IPS-NIHi11 (cell line): ENCODE results near the gene TBC1D32.
A peak's percentile ranks its signal among the peaks of the same experiment; 100 is the strongest.
"Not testable (repeated sequence)": the region's sequence is repeated elsewhere in the genome, so short reads cannot be mapped to it uniquely, and the experiment has no call there.

ENCODE experiments used
- DNase-seq: peaks from one replicate; pipeline ENCODE4 v3.0.0; 2012; ENCODE audit warnings: mixed read lengths, low spot score

TBC1D32 gene

DNA sequence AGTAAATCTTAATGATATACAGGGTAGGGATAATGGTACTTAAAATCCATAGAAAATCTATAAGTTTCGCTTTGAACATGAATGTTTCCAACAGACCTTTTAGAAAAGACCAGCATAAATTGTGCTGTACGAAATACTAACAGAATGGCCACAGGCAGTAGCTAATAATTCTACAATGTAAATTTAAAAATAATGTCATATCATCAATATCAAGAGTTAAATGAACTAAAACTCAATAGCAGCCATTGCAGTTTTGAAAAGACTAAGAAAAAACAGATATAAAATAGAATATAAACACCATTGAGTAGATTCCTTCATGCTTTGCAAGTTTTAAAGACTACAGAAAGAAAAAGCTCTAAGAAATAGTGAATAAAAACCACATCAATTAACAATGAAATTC, 14.7 kb downstream of the TBC1D32 start:
- DNase-seq, result no peak

DNA sequence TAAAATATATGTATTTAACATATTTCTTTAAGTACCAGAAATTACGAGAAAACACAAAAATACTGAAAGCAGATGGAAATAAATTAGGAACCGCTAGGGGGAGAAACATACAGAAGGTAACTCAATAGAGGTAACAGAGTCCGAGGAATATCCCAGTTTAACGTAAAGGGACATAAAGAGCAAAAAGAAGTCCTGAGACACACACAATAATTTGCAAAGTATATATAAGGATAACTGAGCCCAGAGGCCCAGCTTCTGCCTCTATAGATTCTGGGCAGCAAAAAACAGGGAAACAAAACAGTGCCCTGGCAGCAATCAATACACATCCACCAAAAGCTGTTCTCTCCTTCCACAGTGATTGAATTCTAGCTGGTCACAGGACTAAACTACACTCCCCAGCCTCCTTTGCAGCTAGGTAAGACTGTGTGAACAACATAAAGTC, 15.1 kb downstream of the TBC1D32 start:
- peak; percentile 11 for DNase-seq

DNA sequence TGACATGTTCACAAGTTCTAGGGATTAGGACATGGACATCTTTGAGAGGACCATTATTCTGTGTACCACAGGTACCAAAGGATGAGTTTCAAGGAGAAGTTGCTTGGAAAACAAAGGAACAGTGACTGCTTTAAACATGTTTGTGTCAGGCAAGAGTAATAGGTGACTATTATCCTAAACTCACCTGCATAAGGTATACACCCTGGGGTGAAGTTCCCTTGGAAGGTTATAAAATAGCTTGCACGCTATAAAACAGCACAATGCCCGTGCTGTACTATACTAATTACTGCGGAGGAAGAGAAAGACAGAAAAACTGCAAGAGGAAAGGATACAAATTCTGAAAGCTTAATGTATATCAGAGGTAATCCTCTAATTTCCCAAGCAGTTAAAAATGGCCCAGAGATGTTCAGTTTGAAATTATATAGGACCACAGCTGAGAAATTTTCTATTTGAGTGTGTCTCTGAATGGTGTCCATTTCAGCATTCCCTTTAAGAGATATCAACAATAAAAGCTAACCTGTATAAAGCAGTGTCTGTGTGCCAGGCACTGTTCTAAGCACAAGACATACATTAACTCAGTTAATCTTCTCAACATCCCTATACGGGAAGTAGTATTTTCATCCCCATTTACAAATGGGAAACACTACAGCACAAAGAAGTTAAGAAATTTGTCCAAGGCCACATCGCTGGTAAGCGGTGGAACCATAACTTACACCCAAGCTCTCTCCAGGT, 19.7 kb downstream of the TBC1D32 start:
- DNase-seq, result no peak

DNA sequence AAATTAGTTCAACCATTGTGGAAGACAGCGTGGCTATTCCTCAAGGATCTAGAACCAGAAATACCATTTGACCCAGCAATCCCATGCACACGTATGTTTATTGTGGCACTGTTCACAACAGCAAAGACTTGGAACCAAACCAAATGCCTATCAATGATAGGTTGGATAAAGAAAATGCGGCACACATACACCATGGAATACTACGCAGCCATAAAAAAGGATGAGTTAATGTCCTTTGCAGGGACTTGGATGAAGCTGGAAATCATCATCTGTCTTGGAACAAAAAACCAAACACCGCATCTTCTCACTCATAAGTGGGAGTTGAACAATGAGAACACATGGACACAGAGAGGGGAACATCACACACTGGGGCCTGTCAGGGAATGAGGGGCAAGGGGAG, 22.5 kb downstream of the TBC1D32 start:
- not testable (repeated sequence) for DNase-seq

DNA sequence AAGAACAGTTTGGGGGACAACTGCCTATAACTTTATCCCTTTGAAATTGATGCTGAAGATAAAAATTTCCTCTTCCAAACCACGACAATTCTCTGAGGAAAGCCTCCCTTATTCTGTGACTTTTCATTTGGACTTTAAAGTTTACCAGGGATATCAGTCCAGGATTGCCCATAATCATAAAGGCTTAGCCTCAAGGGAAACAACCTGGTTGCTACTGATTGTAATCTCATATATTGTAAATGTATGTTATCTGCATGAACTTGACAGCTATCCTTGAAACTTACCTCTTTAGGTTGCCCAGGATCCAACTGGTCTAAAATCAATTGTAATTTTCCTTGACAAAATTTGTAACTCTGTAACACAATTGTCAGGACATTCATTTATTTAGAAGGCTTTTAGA, 23.8 kb downstream of the TBC1D32 start:
- DNase-seq, result no peak

DNA sequence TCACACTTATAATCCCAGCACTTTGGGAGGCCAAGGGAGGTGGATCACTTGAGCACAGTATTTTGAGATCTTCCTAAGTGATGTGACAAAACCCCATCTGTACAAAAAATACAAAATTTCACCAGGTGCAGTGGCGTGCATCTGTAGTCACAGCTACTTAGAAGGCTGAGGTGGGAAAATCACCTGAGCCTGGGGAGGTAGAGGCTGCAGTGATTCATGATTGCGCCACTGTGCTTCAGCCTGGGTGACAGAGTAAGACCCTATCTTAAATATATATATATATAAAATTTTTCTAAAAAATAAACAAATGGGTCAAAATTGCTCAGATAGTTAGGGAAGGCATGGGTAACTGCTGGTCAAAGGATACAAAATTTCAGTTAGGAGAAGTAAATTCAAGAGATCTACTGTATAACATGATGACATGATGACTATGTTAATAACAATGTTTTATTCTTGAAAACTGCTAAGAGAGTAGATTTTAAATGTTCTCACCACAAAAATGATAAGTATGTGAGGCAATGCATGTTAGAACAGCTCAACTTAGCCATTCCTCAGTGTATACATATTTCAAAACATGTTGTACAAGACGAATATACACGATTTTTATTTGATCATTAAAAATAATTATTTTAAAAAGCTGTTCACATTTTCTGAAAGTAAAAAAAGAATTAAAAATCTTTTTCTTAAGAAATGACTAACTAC, 24.4 kb downstream of the TBC1D32 start:
- DNase-seq, result no peak

DNA sequence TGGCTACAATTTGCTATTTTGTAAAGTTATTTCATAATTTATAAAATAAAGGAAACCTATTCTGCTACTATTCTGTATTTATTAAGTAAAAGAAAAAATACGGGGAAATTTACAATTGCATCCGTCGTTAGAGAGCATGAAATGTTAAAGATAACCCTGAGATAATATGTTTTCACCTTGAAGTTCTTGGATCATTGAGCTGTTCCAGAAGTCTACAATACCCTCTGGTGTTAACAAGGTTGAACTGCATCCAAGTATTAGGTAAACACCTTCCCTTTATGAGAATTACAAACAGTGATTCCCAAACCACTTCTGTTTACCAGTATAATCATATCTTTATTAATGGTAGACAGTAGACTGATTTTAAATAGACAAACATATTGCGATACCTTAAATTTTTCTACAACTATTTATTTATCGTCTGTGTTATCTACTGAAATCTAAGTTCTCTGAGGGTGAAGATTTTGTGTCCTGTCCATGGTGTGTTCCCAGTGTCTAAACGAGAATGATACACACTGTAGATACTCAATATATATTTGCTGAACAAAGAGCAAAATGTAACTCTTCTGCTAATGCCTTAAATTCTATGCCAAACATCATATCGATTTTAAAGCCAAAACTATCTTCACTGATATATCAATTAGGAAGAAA, 28.2 kb downstream of the TBC1D32 start:
- DNase-seq, result peak; percentile 26

DNA sequence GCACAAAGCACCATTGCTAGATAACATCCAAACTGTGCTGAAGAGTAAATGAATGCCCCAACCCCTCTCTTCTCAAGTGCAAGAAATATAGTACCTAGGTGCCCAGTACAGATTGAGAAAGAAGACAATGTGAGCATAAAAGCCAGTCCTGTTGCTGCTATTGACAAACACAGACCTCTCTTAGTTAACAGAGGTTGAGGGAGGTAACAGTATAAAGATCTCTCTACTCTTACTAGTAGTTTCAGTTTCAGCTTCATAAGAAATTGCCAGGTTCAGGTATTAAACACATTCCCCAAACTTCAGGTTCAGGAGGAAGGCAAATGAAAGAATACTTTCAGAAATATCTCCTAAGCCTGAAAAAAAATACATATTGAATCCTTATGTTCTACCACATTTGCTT, 31.4 kb downstream of the TBC1D32 start:
- no peak for DNase-seq

DNA sequence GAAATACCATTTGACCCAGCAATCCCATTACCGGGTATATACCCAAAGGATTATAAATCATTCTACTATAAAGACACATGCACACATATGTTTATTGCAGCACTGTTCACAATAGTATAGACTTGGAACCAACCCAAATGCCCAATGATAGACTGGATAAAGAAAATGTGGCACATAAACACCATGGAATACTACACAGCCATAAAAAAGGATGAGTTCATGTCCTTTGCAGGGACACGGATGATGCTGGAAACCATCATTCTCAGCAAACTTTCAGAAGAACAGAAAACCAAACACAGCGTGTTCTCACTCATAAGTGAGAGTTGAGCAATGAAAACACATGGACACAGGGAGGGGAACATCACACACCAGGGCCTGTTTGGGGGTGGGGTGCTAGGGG, 33.1 kb downstream of the TBC1D32 start:
- DNase-seq, result not testable (repeated sequence)

DNA sequence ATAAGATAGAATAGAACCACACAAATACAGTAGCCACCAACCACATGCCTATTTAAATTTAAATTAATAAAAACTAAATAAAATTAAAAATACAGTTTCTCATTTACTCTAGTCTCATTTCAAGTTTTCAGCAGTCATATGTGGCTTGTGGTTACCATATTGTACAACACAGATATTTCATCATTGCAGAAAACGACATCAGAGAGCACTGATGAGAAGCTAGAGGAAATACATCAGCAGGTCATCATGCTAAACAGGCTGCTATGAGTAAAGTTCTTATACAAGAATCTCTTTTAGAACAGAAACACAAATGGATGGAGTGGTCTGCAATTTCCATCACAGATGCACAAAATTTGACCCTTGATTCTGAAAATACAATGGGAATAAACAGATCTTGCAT, 36.6 kb downstream of the TBC1D32 start:
- no peak for DNase-seq

DNA sequence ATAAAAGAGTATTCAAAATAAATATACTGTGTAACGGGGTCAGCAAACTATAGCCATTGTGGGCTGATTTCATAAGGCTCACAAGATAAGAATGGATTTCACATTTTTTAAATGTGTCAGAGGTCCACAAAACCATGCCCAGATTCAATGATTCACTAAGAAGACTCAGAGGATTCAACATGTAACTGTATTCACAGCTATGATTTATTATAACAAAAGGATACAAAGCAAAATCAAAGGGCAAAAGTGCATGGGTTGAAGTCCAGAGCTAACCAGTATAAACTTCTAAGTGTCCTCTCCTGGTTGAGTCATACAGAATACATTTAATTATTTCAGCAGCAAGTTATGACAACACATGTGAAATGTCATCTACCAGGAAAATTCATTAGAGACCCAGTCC, 49.2 kb downstream of the TBC1D32 start:
- no peak for DNase-seq

DNA sequence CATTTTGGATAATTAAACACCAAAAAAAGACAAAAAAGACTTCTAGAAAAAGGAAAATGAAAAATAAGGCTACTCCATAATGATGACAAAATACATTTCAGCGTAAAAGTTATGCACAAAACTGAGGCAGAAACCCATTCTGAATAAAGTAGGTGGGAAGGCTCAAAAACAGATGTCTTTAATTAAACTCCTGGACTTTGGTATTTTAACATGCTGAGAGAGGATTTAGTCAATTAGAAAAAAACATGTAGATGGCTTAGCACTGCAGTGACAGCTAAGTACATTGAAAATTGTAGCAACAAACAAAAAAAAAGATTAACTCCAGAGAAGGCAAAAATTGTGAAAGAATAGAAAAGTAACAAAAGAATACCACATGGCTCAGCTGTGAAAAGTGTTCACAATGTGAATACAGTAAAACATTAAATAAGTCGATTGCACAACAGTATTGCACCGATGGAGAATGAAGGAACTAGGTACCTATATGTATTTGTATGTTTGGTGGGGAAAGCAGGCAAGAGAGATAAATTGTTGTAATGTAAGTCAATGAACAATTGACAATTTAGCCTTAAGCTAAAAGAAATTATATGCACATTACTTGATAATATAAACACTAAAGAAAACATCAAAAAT, 59.5 kb downstream of the TBC1D32 start:
- no peak for DNase-seq

DNA sequence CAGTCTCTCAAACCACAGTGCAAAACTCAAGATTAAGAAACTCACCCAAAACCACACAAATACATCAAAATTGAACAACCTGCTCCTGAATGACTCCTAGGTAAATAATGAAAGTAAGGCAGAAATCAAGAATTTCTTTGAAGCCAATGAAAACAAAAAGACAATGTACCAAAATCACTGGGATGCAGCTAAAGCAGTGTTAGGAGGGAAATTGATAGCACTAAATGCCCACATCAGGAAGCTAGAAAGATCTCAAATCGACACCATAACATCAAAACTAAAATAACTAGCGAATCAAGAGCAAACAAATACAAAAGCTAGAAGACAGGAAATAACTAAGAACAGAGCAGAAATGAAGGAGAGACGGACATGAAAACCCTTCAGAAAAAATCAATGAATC, 70.5 kb downstream of the TBC1D32 start:
- no peak for DNase-seq

DNA sequence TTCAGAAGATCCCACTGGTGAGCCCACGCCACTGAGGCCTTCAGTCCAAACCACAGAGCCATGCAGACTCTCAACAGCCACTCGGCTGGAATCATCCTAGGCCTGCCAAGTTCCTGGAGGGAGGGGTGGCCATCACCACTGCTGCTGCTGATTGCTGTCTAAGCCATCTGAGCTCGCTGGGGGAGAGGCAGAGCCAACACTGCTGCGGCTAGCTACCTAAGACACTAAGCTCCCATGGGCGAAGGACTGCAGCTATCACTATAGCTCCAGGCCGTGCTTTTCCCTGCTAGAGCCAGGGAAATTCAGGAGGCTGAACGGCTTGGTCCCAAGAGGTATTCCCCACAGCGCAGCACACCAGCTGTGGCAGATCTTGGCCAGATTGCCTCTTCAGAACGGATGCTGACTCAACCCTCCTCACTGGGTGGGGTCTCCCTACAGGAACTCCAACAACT, 73.6 kb downstream of the TBC1D32 start:
- DNase-seq, result no peak

DNA sequence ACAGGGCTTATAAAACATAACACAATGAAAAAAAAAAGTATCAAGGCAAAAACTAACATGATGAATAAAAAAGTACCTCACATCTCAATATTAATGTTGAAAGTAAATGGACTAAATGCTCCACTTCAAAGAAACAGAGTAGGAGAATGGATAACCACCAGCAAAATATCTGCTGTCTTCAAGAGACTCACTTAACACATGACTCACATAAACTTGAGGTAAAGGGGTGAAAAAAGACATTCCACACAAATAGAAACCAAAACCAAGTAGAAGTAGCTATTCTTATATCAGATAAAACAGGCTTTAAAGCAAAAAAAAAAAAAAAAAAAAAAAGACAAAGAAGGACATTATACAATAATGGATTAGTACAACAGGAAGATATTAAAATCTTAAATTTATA, 86.9 kb downstream of the TBC1D32 start:
- no peak for DNase-seq

DNA sequence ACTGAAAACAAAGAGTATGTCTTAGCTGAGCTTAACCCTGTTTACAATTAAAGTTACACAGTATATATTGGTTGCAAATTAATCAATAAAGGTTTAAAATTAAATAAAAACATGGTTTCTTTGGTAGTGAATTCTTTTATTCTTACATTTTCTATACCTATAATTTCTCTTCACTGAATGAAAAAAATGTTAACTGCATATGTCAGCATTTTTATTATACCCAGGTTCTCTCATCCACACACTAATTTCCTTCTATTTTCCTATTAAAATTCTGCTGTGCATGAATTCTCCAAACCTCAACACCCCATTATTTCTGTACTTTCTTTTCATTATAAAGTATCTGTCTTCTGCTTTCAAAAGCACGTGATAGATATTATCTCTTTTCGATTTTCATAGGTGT, 91.9 kb downstream of the TBC1D32 start:
- DNase-seq, result no peak

DNA sequence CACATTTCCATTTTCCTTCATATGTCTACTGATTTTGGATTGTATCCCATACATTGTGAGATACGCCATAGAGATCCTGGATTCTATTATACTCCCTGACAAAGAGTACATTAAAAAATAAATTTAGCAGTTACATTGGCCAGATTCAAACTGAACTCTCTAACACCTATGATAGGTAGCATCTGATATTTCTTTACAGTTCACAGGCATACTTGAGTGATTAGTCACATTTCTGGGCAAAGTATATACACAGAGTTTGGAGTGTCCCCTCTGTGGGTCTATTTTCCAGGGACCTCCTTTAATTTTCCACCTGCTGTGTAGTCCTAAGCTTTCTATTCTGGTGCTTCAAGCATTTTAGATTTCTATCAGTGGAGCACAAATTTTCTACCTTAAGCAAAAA, 96.4 kb downstream of the TBC1D32 start:
- DNase-seq, result no peak

DNA sequence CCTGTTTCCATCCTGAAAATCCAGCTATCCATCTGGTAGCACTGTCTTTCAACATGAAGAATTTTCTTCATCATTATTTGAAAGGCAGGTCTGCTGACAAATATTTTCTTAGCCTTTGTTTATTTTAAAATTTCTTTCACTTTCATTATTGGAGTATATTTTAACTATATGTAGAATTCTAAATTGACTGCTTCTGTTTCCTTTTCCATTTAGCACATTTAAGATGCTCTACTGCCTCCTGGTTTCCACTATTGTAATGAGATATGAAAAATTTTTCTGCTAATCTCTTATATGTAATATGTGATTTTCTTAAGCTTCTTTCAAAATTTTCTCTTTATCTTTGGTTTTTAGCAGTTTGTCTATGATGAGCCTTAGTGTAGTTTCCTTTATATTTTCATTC, 97.3 kb downstream of the TBC1D32 start:
- no peak for DNase-seq

DNA sequence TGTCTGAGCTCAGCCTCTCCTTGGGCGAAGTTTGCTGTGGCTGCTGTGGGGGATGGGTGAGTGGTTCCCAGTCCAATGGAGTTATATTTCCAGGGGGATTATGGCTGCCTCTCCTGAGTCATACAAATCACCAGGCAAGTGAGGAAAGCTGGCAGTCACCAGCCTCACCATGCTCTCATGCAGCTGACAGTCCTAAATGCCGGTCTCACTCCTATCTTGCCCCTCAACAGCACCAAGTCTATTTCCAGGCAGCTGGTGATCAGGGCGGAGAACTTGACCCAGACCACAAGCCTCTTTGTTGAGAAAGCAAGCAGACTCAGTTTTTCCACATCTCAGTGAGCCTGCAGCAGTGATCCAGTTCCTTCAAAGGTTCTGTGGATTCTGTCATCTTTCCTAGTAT, 98.9 kb downstream of the TBC1D32 start:
- DNase-seq, result no peak

DNA sequence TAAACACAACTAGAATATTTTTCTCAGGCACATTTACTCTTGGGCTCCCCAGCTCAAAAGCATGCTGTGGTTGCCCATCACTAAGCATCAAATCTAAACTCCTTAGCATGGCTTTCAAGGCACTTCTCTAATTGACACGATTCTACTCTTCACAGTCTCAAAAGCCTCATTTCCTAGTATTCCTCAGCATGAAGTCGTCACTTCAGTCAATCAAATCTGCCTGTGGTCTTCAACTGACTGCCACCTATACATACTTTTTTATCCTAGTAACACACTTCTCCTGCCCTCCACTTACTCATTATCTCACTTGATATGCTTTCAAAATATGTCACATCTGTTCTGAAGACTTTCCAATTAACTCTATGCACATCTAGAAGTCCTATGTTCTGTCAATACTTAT, 110.3 kb downstream of the TBC1D32 start:
- DNase-seq, result no peak

DNA sequence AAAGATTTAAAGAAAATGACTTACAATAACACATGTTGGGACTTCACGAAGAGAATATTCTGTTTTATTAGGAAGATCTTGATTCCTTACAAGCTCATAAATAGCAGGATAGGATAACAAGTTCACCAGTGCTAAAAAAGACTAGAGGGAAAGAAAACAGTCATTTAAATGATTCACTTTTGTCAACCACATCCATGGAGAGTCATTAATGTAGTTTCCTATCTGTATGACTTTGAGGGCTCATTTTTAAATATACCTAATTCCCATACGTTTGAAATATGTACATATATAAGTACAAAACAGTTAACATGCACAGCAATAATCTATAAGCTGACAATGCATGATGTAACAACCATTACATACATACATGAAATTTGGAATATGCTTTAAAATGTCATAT, 111.1 kb downstream of the TBC1D32 start:
- DNase-seq, result no peak

DNA sequence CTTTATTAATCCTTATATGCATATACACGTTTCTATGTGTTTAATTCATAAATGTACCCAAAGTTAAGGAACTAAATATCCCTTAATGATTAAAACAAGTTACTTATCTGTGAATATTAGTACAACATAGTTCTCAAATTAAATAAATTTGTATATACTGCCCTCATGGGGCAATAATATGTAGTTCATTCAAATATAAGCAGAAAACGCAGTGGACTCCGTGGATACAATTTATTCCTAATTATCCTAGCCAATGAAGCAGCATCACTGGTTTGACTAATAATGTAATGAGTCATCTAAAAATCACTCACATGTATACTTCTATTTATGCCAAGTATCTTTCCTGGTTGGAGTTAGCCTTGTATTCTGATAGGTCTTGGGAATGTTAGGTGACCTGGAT, 111.6 kb downstream of the TBC1D32 start:
- peak; percentile 4 for DNase-seq

DNA sequence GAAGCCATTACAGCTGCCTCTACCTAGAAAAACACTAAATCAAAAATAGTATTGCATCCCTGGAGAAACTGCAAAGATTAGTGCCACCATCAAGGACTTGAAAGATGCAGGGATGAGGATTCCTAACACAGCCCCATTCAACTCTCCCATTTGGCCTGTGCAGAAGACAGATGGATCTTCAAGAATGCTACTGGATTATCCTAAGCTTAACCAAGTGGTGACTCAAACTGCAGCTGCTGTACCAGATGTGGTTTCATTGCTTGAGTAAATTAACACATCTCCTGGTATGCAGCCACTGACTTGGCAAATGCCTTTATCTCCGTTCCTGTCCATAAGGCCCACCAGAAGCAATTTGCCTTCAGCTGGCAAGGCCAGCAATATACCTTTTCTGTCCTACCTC, 117.4 kb downstream of the TBC1D32 start:
- no peak for DNase-seq
